Stimulated activated CD8-positive, alpha-beta memory T cell treated with anti-CD3 and anti-CD28 coated beads, Interleukin-4, amount 100 ng/mL, for 4 hours (primary cell): Measurements from ENCODE around the gene RAMP2.
"Not testable (repeated sequence)": the region's sequence is repeated elsewhere in the genome, so short reads cannot be mapped to it uniquely, and the experiment has no call there.

Source experiments
- DNase-seq, 2 donors: peaks; one replicate each; pipeline ENCODE4 v3.0.0-alpha.2; 2020; ENCODE audit warnings: low read depth in 2 of 2, low spot score in 1 of 2

The RAMP2 gene, protein sequence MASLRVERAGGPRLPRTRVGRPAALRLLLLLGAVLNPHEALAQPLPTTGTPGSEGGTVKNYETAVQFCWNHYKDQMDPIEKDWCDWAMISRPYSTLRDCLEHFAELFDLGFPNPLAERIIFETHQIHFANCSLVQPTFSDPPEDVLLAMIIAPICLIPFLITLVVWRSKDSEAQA

DNA sequence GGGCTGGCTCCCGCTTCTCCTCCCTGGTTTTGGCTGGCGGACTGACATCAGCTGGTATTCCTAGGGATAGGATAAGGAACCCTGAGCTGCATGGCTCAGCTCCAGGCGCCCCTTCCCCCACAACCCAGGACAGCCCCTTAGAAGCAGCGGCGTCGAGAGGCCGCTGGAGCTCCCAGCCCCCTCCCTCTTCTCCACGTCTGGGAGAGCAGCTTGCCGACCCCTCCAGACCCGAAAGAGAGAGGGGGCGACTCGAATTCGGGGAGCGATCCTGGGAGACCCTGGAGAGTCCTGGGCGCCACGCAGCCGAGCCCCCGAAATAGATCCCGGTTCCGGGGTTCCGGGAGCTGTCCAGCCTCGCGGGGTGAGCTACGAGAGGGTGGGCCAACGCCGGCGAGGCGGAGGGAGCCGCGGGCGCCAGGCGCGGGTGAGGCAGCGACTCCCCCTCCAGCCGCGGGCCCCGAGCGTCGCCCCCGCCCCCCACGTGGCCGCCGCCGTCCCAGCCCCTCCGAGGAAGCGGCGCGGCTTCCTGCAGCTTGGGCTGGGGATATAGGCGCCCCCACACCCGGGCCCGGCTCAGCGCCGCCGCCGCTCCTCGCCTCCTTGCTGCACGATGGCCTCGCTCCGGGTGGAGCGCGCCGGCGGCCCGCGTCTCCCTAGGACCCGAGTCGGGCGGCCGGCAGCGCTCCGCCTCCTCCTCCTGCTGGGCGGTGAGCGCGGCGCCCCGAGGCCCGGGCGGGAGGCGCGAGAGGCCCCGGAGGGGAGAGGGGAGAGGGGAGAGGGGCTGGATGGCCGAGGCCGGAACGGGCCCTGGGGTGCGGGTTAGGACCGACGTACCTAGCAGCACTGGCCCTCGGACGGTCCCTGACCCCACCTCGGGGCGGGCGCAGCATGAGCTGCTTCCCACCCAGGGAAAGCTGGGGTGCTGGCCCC lies at the start of gene RAMP2:
Gene RAMP2 (plus strand): TSS at position 576 of the 930 bp plus-strand sequence. CDS start 35 bp downstream, at position 611.
- DNase-seq = no peak

DNA sequence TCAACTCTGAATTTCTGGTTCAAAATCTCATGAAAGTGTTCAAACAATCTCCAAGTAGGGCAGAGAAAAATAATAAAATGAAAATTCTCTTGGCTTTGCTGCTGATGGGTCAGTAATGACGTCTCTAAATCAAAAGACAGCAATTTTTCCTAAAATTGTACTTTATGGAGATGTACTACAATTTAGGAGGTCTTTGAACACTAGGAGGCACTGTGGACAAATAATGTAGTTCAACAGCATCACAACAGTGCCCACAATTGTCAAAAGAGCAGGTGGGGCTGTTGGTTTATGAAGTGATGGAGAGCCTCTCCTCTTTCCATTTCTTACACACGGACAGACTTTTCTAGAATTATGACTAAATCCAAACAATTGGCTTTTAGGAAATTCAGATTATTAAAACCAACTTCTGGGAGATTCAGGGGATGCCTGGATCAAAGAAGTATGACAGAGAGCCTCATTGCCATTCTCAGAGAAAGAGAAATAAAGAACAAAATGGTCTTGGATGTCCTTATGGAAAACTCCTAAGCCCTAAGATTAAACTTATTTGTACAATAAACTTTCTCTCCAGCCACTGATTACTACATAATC lies 39.9 kb upstream of the RAMP2 start:
- DNase-seq = no peak

DNA sequence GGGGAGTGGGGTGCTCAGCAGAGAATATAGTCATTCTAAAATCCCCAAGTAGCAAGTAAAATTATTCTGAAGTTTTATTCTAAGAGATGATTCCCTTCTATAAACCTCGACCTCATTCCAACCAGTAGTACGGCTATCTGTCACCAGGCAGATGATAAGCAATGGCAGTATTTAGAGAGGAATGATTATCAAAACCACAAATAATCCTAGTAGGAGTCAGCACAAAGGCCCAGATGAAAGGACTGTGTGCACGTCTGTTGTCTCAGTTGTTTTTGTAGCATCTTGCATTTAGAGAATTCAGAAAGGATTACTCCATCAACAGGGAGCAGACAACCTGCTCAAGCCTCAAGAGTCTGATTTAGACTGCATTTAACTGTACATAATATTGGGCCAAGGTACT lies 37.4 kb upstream of the RAMP2 start:
- no peak for DNase-seq

DNA sequence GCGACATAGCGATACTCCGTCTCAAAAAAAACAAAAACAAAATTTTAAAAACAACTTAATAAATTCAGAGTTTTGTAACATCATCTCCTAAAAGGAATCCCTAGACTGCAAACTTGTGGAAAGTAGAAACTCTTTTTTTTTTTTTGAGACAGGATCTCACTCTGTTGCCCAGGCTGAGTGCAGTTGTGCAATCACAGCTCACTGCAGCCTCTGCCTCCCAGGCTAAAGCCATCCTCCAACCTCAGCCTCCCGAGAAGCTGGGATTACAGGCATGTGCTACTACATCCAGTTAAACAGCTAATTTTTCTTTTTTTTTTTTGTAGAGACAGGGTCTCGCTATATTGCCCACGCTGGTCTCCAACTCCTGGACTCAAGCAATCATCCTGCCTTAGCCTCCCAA lies 35.9 kb upstream of the RAMP2 start:
- no peak for DNase-seq

DNA sequence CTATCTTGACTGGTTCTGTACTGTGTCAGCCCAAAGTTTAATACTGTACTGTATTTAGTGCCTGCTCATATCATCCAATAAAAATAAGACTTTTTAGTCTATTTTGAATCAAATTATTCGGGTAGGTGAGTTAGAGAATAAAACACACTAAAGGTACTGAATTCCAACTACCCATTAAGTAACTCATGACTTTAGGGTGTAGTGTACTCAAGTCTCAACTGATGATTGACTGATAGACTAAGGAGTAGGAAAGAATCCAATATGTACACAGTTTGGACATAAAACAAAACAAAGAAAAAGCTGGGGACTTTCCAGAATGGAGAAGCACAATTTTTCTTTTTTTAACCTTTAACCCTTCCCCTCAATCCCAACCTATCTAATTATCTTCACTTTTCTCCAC lies 20.3 kb upstream of the RAMP2 start:
- no peak for DNase-seq

DNA sequence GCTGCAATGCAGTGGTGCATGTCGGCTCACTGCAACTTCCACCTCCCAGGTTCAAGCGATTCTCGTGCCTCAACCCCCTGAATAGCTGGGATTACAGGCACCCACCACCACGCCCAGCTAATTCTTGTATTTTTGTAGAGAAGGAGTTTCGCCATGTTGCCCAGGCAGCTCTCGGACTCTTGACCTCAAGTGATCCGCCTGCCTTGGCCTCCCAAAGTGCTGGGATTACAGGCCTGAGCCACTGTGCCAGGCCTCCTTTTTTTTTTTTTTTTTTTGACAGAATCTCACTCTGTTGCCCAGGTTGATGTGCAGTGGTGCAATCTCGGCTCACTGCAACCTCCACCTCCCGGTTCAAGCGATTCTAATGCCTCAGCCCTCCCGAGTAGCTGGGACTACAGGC lies 18.1 kb upstream of the RAMP2 start:
- not testable (repeated sequence) for DNase-seq

DNA sequence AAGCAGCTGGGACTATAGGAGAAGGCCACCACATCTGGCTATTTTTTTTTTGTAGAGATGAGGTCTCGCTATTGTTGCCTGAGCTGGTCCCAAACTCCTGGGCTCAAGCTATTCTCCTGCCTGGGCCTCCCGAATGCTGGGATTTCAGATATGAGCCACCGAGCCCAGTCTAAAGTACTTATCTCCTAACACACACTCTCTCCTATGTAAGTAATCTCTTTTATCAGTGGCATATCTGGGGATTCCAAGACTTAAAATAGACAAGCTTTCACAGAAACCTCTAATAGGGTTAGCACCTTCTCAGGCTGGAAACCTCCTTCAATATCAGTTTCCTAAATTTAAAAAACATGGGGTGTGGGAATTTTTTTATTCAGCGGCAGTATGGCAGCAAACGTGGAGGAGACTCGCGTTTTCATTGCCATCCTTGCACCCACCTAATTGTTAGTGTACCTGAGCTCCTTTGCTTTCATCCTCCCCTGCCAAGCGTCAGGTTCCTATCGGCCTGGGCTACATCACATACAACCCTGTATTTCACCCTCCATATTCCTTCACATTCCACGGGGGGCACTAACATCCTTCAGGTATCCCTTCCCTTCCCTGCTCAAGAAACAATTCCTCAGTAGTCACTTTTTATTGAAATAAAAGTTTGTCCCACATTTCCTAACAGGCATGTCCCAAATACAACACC lies 17.3 kb upstream of the RAMP2 start:
- no peak for DNase-seq

DNA sequence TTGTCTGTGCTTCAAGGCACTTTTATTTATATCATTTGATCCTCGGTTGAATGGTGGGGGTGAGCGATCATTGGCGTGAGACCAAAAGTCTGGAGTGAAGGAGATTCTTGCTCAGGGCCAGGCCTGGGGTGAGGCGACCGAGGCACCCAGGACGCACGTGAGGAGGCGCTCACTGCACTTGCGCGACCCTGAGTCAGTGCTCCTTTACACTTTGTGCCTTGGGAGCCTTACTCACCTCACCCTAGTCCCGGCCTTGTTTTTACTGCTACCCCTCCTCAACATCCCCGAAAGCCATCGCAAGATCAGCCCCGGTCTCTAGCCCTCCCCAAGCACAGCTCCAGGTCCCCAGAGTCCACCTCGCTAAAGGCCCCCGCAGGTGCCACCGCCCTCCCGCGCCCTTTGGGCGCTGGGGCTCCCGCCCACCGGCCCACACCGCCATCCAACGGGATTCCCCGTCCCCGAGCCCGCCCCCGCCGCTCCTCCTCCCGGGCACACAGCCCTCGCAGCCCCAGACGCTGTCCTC lies 16.7 kb upstream of the RAMP2 start:
- DNase-seq = peak; percentile 34 to 43

DNA sequence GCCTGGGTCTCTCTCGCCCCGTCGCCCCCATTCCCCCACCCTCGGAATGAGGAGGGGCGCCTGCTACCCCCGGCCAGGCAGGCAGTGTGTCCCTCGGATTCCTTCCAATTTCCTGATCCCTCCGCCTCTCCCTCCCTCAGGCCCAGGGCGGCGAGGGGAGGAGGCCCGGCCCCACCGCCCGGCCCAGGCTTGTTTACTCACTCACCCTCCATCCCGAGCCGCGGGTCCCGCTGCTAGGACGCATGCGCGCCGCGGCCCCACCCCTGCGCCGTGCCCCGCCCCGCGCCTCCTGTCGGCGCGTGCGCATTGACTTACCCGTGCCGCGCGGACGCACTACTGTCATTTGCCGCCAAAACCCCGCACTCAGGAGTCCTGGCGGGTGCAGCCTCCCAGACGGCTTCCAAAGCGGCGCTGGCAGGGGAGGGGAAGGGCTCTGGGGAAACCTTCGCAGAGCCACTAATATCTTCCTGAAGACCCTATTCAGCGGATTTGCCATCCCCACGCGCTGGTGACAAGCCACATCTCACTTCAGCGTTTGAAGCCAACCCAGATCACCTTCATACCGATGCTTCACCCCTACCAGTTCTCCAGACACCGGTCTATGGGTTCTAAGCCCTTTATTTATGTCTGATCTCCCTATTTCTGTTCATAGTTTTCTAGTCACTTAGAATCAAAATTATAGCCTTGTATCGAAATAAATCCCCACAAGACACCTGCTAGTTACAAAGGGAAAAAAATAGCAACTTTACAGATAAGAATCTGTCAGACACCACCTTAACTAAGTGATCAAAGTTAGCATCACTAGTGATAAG lies 16.0 kb upstream of the RAMP2 start, which contains the start of gene EZH1:
Gene EZH1 (minus strand): TSS at position 235 of the 812 bp plus-strand sequence. CDS start 16,099 bp downstream, outside the sequence.
- peak; percentile 72 to 82 for DNase-seq

DNA sequence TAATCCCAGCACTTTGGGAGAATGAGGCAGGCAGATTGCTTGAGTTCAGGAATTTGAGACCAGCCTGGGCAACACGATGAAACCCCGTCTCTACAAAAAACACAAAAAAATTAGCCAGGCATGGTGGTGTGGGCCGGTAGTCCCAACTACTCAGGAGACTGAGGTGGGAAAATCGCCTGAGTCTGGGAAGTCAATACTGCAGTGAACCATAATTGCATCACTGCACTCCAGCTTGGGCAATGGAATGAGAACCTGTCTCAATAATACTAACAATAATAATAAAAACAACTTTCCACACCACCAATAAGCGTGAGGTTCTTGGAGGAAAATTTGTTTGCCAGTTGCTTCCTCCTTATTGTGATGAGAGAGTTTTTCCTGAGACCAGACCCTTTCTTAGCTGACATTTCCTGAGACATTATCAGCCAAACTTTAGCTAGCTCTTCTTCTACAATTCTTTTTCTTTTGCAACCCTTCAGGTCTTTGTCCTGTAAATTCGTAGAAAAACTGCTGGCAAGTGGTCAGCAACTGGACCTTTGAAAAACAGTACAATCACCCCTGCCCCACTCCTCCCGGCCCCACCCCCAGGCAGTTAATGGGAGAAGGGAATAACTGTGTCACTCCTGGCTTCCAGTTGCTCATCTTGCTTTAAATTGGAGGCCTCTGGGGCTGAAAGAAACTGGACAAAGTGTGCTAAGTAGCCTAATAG lies 12.7 kb upstream of the RAMP2 start:
- DNase-seq = no peak

DNA sequence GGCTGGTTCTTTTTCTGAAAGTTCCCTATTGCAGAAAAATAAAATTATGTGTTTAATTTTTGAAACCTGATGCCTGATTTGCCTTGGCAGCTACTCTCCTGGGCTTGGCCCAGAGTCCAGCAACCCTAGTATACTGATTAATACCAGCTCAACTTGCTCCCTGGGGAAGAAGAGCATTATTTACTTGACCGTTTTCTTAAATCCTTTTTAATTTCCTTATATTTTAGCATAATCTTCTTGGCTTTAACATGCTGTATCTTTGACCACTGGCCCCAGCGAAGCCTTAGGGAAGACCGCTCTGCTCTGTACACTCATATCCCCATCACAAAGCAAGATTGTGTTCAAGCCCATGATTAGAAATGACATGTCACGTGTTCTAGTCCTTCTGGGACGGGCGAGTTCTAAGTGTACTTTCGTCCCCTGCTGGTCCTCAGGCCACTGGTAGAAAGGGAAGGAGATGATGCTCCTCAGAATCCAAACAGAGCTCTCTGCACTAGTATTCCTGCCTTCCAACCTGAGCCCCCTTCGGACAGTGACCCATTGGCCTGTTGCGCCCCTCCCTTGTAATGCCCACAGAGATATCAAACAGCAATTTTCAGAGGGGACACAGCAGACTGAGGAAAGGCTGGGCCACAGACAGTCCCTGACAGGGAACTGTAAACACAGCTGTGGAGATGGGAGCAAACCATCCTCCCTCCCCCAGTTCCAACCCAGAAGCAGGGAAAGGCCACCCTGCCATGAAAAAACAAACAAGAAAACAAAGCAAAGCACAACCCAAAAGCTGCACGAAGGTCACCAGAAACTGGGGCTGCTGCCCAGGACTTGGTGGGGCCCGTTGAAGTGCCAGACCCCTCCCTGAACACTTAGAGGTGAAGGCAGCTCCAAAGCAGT lies 11.9 kb upstream of the RAMP2 start:
- DNase-seq = no peak

DNA sequence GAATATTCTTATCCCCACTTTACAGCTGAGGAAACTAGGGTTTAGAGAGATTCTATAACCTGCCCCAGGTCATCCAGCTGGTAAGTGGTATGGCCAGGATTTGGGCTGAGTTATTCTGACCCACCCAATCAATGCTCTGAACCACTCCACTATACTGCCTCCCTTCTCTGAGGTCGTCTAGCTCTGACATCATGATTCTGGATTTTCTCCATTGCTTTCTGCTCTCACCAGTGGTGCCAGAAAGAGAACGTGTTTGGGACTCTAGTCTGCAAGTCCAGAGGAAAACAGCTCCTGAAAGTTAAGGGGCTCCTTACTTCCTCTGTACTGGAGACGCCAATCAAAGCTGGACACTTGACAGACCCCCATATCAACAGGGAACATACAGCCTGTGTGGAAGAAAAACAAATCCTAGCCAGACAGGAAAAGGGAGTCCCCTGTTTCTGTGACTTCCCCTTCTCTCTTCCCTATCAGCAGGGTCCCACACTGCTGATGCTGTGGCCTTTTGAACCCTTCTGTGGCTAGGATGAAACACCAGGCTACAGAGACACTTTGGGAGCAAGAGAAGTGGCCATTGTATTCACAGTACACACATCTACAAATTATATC lies 10.2 kb upstream of the RAMP2 start:
- no peak for DNase-seq

DNA sequence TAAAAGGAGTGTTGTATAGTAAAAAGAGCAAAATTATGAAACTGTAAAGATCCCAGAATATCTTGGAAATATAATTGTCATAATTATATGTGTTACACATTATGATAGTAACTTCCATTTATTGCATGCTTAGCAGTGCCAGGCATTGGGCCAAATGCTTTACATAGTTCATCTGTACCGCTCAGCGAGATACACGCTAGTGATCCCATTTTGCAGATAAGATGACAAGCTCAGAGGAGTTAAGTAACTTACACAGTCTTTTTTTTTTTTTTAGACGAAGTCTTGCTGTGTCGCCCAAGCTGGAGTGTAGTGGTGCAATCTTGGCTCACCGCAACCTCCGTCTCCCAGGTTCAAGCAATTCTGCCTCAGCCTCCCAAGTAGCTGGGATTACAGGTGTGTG lies 9.4 kb upstream of the RAMP2 start:
- DNase-seq = no peak

DNA sequence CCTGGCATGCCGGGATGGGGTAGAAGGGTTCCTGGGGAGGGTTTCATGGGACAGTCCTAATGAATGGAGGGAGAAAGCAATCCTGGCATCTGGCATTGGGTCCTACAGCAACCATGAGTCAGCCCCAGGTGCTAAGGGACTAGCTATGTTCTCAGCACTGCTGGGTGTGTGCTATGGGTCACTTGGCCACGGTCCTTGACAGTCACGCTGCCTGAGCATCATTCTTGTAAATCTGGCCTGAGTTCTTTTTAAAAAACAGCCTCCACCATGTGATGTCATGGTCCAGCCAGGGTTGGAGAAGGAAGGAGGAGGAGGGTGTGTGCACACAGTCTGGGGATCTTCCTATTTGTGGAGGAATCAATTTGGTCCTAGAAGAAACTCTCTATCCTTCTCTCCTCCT lies 6.2 kb upstream of the RAMP2 start:
- no peak for DNase-seq

DNA sequence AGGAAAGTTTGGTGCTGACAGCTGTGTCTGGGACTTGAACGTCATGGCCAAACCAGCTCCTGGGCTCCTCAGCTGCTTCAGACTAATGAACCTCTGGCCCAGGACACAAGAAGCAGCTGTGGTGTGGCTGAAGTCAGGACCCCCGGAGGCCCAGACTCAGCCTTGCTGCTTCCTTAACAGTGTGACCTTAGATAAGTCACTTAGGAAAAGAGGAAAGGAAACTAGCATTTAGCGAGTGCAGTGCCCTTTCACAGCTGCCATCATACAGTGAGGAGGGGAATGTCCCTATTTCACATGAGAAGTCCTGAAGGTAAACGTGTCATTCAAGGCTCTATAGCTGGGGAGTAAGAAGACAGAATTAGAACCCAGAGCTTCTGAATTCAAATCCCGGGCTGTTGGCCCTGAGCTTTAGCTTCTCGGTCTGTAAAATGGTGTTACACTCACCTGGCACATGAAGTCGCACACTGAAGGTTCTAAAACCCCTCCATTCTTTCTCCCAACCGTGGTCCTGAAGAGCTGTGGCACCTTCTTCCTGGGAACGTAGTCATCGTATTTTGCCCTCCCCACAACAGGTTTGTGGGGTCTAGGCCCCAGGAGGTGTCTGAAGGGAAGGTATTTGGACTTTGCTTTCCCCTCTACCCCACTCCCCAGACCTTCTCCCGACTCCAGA lies 910 bp upstream of the RAMP2 start:
- DNase-seq = no peak

DNA sequence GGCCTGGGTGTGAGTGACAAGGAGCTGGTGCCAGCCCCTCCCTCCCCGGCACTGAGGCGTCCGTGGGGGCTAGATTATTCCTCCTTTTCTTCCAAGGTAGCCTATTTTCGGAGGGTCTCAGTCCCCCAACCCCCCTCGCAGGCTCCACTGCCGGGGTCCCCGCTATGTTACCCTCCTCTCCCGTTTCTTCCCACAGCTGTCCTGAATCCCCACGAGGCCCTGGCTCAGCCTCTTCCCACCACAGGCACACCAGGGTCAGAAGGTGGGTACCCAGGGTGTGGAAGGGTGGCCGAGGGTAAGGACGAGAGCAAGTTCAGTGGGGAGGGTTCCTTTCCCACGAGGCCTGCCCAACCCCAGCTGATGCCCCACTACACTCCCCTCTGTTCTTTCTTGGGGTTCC lies 611 bp downstream of the RAMP2 start:
- DNase-seq = no peak

DNA sequence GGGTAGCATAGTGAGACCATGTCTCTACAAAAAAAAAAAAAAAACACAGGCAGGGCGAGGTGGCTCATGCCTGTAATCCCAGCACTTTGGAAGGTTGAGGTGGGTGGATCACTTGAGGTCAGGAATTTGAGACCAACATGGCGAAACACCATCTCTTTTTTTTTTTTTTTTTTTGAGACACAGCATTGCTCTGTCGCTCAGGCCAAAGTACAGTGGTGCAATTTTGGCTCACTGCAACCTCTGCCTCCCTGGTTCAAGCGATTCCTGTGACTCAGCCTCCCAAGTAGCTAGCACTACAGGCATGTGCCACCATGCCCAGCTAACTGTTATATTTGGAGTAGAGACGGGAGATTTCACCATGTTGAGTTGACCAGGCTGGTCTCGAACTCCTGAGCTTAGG lies 5.1 kb downstream of the RAMP2 start:
- no peak for DNase-seq

DNA sequence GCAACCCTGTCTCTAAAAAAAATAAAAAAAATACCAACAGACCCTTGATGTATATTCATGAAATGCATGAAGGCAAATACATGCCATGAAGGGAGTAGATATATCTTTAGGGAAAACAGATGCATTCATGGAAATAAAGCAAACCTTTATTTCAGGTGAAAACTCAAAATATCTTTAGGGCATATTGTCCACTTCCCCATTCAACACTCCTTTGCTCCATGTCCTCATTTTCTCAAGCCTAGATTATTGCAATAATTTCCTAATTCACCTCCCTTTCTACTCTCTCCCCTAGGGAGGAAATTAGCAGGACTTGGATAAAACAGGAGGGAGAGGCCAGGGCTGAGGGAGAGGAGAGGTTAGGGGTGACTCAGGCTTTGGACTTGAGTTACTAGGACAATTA lies 6.5 kb downstream of the RAMP2 start:
- no peak for DNase-seq
